Adrenal gland (tissue), 5 donors: Measurements from ENCODE around the gene EXOC6.

ENCODE experiments used
- CTCF ChIP-seq, 6 experiments: fragments of 450-650 bp in 4 of 6; fragments of 200-600 bp in 2 of 6; sonication (generic) in 1 of 6; IDR thresholded peaks; 1 replicate in 5 of 6; 2 replicates in 1 of 6; pipeline versions ENCODE4 v1.5.1 to v1.8.0; 2016 to 2021; ENCODE audit warnings: antibody characterized with exemption in 6 of 6, mild to moderate bottlenecking in 2 of 6, moderate library complexity in 1 of 6
- POLR2A ChIP-seq, 2 donors: fragments of 450-650 bp; IDR thresholded peaks; one replicate each; pipeline ENCODE4 v1.6.1; 2017; ENCODE audit warnings: antibody characterized with exemption in 2 of 2, mild to moderate bottlenecking in 2 of 2, moderate library complexity in 1 of 2
- donor health status: DM: no; HTN: no; CAD: no.

GRCh38 chr10:93074147-93074596 is 225.9 kb downstream of the EXOC6 start:
- TF ChIP-seq POLR2A (IDR thresholded peaks at IDR 0.05) (no peak), CTCF (IDR thresholded peaks at IDR 0.05) (no peak)
